ENCODE measurements around the gene FGFR3. TPM values are rescaled to one million over a fixed set of nuclear protein-coding genes. Genes with fewer than 3 reads are reported as not detected.

FGFR3 gene
- total and polyA plus RNA-seq, 2 of the 8 experiments (the other 6 are each of a cell fraction or from before 2014, with no cell fraction given): 9.0 to 19.5 TPM

GRCh38 chr4:1842993-1843448 is 49.9 kb downstream of the FGFR3 start (continued):
- TF ChIP-seq CHD2 (IDR thresholded peaks at IDR 0.05; ENCODE audit: low read length) (no peak), PHF8 (conservative IDR thresholded peaks at IDR 0.05; ENCODE audit: low read depth, low read length) (no peak), ATF3 (IDR thresholded peaks at IDR 0.05; ENCODE audit: insufficient read depth, low read depth, low read length) (no peak), POLR2AphosphoS5 (IDR thresholded peaks at IDR 0.05; ENCODE audit: low read depth, low read length) (no peak), JUN (IDR thresholded peaks at IDR 0.05; ENCODE audit: low read depth, low read length) (no peak), SP1 (IDR thresholded peaks at IDR 0.05; ENCODE audit: low read depth, low read length) (no peak), E2F6 (IDR thresholded peaks at IDR 0.05) (no peak), KDM5A (IDR thresholded peaks at IDR 0.05; ENCODE audit: low read length) (no peak)

Data from H1 (cell line).